GM12874 (cell line): ENCODE results near the gene ZDHHC4.

Experiments
- TF ChIP-seq, protein P1 (sequence below): IDR thresholded peaks from 2 replicates; pipeline ENCODE4 v1.5.1; 2011; ENCODE audit warnings: low read depth, mild to moderate bottlenecking, control low read depth, low read length, moderate library complexity; ENCODE audit not compliant: insufficient read depth

The ZDHHC4 gene

DNA sequence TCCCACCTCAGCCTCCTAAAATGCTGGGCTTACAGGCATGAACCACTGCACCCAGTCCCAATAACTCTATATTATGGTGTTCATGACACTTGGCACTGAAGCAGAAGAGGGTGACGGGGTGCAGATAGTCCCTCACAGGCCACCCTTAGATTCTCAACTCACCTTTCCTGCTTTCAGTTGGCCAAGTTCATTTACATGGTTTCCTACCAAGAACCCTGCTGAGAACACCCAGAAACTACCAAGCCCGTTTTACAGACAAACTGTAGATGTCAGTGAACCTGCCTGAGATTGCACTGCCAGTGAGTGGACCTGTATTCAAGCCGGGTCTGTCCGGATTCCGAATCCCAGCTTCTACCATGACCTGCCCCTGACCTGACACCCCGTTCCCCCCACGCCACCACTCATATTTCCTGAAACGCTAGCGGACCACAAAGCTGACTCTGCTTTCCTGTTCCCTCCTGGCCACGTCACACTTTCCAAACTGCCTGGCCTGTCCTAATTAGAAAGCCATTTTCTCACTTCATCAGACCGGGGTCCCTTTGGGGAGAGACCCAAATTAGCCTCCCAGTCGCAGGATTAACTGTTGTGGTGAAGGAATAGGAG is 43.3 kb upstream of the ZDHHC4 start:
- TF ChIP-seq, protein P1, sequence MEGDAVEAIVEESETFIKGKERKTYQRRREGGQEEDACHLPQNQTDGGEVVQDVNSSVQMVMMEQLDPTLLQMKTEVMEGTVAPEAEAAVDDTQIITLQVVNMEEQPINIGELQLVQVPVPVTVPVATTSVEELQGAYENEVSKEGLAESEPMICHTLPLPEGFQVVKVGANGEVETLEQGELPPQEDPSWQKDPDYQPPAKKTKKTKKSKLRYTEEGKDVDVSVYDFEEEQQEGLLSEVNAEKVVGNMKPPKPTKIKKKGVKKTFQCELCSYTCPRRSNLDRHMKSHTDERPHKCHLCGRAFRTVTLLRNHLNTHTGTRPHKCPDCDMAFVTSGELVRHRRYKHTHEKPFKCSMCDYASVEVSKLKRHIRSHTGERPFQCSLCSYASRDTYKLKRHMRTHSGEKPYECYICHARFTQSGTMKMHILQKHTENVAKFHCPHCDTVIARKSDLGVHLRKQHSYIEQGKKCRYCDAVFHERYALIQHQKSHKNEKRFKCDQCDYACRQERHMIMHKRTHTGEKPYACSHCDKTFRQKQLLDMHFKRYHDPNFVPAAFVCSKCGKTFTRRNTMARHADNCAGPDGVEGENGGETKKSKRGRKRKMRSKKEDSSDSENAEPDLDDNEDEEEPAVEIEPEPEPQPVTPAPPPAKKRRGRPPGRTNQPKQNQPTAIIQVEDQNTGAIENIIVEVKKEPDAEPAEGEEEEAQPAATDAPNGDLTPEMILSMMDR, result no peak

DNA sequence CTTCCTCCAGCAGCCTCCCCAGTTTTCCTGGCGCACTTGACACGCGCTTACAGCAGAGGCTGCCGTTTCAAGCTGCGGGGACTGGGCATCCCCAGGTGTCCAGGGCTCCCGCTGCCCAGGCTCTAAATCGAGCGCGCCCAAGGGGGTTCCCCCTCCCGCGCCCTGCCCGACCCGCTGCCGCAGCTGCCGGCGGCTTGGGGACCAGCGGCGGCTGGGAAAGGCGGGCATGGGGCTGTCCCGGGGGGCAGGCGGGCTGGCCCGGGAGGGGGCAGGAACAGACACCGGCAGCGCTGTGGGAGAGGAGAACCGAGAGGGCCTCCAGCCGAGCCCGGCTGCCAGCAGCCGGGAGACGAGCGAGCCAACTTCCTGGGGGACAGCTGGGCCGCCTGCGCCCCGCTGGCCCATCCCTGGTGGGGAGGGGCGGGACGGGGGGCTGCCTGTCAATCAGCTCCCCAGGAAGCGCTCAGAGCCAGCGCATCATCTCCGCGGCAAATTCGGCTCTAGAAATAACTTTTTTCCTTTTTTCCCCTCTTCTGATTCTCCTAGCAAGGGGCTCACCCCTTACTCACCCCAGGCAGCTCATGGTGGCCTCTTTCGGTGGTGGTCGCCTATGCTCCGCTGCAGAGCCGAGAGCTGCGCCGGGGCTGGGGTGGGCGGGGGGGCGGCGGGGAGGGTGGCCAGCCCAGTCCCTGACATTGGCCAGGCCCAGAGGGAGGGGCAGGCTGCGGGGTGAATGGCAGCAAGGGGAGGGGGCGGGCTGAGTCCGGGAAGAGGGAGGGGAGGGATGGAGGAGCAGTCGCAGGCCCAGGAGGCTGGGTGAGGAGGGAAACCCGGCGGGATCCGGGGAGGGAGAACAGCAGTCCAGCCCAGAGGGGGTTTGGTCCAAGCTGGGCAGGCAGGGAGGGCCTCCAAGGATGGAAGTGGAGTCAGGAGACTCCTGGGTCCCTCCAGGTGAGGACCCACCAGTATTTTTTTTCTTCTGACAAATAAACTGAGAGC is 40.7 kb upstream of the ZDHHC4 start:
- TF ChIP-seq, protein P1, result no peak

DNA sequence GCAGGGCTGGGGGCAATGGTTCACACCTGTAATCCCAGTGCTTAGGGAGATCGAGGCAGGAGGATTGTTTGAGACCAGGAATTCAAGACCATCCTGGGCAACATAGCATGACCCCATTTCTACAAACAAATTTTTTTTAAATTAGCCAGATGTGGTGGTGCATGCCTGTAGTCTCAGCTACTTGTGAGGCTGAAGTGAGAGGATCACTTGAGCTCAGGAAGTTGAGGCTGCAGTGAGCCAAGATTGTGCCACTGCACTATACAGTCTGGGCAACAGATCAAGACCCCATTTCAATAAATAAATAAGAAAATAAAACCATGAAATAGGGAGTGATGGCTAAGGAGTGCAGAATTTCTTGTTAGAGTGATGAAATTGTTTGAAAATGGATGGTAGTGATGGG is 34.9 kb upstream of the ZDHHC4 start:
- TF ChIP-seq, protein P1, result no peak

DNA sequence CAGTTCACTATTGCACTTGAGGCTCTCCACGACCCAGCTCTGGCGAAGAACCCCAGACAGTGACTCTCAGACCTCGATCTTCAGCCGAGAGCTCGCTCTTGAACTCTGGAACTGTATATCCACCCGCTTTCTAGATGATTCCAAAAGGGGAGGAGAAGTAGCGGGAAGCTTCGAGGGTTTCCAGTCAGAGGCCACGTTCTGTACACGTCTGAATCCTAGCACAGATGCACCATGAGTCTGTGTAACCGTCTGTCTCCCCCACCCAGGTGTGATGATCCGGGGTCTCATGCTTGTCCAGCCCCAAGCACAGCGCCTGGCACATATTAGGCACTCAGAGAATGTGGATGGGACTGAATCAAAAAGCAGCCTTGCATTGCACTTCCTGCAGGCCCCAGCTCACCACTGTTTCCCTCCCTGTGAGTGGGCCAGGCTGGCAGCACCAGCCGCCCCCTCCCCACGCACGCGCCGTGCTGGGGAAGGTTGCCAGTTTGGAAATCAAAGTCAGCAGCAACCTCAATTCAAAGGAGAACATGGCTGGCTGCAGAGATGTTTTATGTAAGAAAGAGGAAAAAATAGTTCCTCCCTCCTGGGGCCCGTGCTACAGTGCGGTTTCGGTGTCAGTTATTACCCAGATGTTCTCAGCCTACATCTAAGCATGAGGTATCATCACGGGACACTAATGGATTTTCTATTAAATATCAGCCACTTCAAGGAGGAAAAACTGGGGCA is 31.7 kb upstream of the ZDHHC4 start:
- TF ChIP-seq, protein P1, result no peak

DNA sequence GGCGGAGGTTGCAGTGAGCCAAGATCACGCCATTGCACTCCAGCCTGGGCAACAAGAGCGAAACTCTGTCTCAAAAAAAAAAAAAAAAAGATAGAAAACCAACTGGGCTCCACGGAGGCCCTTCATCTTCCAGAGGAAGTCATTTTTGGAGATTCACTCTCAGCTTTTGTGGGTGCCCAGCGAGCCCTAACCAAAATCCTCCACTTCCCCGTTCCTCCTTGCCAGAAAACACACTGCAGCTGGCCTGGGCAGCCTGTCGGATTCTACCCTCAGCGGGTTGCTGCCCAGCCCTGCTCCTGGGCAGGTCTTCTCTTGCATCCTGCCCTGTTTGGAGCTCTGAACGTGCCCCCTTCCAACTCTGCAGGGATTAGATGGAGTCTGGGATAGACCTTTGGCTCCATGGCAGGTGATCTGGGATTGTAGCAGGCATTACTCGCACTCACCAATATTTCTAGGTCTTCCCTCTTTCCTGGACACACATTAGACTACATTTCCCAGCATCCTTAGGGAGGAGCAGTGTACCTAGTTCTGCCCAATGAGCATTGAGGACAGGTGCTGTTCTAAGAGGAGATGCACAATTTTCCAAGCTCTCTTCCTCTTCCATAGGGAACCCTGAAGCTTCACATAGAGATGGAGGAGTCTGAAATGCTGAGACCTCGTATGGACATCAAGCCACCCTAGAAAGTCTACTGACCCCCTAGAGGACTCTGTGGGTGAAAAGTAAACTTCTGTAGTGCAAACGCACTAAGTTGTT is 30.6 kb upstream of the ZDHHC4 start:
- TF ChIP-seq, protein P1, result no peak

DNA sequence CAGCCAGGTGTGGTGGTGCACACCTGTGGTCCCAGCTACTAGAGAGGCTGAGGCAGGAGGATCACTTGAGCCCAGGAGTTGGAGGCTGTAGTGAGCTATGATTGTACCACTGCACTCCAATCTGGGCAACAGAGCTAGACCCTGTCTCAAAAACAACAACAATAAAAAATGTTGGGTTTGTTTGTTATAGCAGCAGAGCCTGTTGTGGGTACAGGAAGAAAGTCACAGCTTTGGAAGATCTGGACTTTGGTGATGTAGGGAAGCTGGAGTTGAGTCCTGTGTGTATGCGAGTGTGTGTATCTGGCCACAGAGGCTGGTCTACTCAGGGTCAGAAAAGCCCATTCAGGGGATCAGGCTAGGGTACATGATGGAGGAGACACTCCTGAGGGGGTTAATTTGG is 29.9 kb upstream of the ZDHHC4 start:
- TF ChIP-seq, protein P1, result no peak
